Measurements from ENCODE around the gene SGCA.
A peak's percentile ranks its signal among the peaks of the same experiment; 100 is the strongest.

Gene SGCA

GRCh38 chr17:50177983-50178834, 12.4 kb downstream of the SGCA start:
- Histone ChIP-seq H3K36me3 (ENCODE audit: control insufficient read depth in 2 of 2, insufficient read depth in 1 of 2, low read length in 2 of 2) (no peaks in the 10 kb centered on the region), H3K27ac (ENCODE audit: extremely low read depth, low read depth, low read length) (peak overlapping the region; percentile 76), H3K9me3 (ENCODE audit: control insufficient read depth, insufficient read depth, low read depth, low read length) (no peaks in the 10 kb centered on the region), H3K4me1 (ENCODE audit: control insufficient read depth, insufficient read depth, low read length) (peaks cover 11% of the 10 kb centered on the region), H3K4me3 (ENCODE audit: low read depth, low read length) (no peak overlapping the region)
- ChIA-PET POLR2A (interaction anchor here (0.5 to 2.5 kb wide), 17 partner anchors 9 to 688 kb away, joined by 3 to 31 read pairs (median 5); partner anchors contain the start of gene PPP1R9B), CTCF (interaction anchor here (0.6 to 4.3 kb wide), 35 partner anchors 9 to 219 kb away, joined by 3 to 83 read pairs (median 4); partner anchors contain the start of genes COL1A1, LRRC59, SGCA and TMEM92)
- TF ChIP-seq KLF8 (tag by site-specific recombination; IDR thresholded peaks at IDR 0.05): peak; percentile 51; the same call in 1 of the 2 replicates
- TF ChIP-seq ZNF148 (tag by site-specific recombination; IDR thresholded peaks at IDR 0.05; ENCODE audit: borderline replicate concordance): no peak
- no peak for TF ChIP-seq ZNF140 (tag by site-specific recombination; IDR thresholded peaks at IDR 0.05)
- TF ChIP-seq ZNF133 (tag by site-specific recombination; IDR thresholded peaks at IDR 0.05): no peak; the same call in 1 of the 2 replicates
- no peak for TF ChIP-seq ZNF747 (tag by site-specific recombination; IDR thresholded peaks at IDR 0.05)
- TF ChIP-seq ZNF391 (tag by site-specific recombination; IDR thresholded peaks at IDR 0.05; ENCODE audit: borderline replicate concordance, low read depth): peak; percentile 22; the same call in 1 of the 2 replicates
- TF ChIP-seq ZBTB8A (tag by site-specific recombination; IDR thresholded peaks at IDR 0.05): peak; percentile 66
- no peak for TF ChIP-seq ZFP41 (tag by site-specific recombination; IDR thresholded peaks at IDR 0.05; ENCODE audit: borderline replicate concordance)
- peak; percentile 75 for TF ChIP-seq ZEB2 (tag by site-specific recombination; IDR thresholded peaks at IDR 0.05)
- peak; percentile 99 for TF ChIP-seq ZFHX2 (tag by site-specific recombination; conservative IDR thresholded peaks at IDR 0.05)
- peak; percentile 85; the same call in 1 of the 2 replicates for TF ChIP-seq ZBTB48 (tag by site-specific recombination; IDR thresholded peaks at IDR 0.05)
- no peak for TF ChIP-seq ZNF433 (tag by site-specific recombination; IDR thresholded peaks at IDR 0.05; ENCODE audit: low read depth)
- TF ChIP-seq ZNF704 (tag by site-specific recombination; IDR thresholded peaks at IDR 0.05): no peak
- no peak for TF ChIP-seq ZBTB44 (tag by site-specific recombination; IDR thresholded peaks at IDR 0.05)
- TF ChIP-seq KLF1 (tag by site-specific recombination; IDR thresholded peaks at IDR 0.05): peak; percentile 95
- peak; percentile 82 for TF ChIP-seq ZNF623 (tag by site-specific recombination; IDR thresholded peaks at IDR 0.05)
- TF ChIP-seq ZNF639 (tag by site-specific recombination; IDR thresholded peaks at IDR 0.05): no peak; the same call in 1 of the 2 replicates
- no peak for TF ChIP-seq ZNF174 (tag by site-specific recombination; IDR thresholded peaks at IDR 0.05)
- peak; percentile 91 for TF ChIP-seq ZNF341 (tag by site-specific recombination; IDR thresholded peaks at IDR 0.05; ENCODE audit: low read depth)
- TF ChIP-seq ZSCAN4 (tag by site-specific recombination; IDR thresholded peaks at IDR 0.05): peak; percentile 56; the same call in 1 of the 2 replicates
- no peak for TF ChIP-seq ZNF449 (tag by site-specific recombination; IDR thresholded peaks at IDR 0.05)
- TF ChIP-seq ZNF324 (tag by site-specific recombination; IDR thresholded peaks at IDR 0.05): 0 out of 2 replicates have a peak, but pooled peaks have one; percentile 46
- TF ChIP-seq HOXD13 (CRISPR knock-in tag; IDR thresholded peaks at IDR 0.05; ENCODE audit: borderline replicate concordance): 0 out of 2 replicates have a peak, but pooled peaks have one; percentile 28
- TF ChIP-seq ZNF776 (tag by site-specific recombination; IDR thresholded peaks at IDR 0.05; ENCODE audit: borderline replicate concordance): no peak
- no peak for TF ChIP-seq ZNF184 (tag by site-specific recombination; IDR thresholded peaks at IDR 0.05)
- TF ChIP-seq ZNF362 (tag by site-specific recombination; IDR thresholded peaks at IDR 0.05): no peak
